MM.1S (cell line): Measurements from ENCODE around the gene SHMT2.

Experiments used
- EZH2 ChIP-seq: fragments of 300-600 bp; sonication (generic); optimal IDR thresholded peaks from 2 replicates; pipeline ENCODE3; 2017; ENCODE audit warnings: low read depth, mild to moderate bottlenecking, antibody characterized with exemption, low read length, mixed read lengths
- TF ChIP-seq, protein P1 (sequence below): fragments of 300-600 bp; sonication (generic); IDR thresholded peaks from 2 replicates; pipeline ENCODE4 v1.5.1; 2016; ENCODE audit warnings: antibody characterized with exemption, low read length, mixed read lengths

DNA sequence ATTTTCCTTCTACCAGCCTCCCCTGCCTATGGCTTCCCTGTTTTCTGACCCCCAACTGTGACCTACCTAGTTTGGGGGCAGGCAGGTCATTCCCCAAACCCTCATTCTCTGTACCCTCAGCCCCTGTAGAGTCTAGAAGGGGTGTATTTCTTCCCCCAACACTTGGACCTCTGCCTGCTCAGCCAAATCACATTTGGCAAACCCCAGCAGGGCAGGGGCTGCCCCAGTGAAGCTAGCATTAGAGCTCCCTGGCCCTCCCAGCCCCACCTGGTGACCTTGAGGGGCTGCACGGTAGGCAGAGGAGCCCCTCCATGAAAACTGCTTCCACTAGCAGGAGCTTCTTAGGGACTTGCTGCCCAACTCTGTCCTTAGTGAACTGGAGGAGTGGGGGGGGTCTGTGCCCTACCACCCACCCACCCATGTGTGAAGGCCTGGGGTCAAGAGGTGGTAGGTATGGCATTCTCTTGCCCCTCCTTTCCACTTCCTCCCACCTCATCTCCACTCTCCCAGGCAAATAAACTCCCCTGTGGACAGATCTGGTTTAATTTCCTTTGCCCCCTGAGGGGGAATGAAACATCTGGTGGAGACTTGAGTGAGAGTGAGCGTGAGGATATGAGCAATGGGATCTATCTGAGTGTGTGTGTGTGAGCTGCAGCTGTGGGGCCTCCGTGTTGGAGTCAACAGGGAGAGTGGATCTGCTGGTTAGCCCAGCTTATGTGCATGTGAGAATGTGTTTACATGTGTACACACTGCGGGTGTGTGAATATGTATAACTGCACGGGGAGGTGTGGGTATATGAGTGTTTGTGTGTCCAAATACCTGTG is 11.3 kb upstream of the SHMT2 start:
- TF ChIP-seq EZH2: no peak
- TF ChIP-seq, protein P1, sequence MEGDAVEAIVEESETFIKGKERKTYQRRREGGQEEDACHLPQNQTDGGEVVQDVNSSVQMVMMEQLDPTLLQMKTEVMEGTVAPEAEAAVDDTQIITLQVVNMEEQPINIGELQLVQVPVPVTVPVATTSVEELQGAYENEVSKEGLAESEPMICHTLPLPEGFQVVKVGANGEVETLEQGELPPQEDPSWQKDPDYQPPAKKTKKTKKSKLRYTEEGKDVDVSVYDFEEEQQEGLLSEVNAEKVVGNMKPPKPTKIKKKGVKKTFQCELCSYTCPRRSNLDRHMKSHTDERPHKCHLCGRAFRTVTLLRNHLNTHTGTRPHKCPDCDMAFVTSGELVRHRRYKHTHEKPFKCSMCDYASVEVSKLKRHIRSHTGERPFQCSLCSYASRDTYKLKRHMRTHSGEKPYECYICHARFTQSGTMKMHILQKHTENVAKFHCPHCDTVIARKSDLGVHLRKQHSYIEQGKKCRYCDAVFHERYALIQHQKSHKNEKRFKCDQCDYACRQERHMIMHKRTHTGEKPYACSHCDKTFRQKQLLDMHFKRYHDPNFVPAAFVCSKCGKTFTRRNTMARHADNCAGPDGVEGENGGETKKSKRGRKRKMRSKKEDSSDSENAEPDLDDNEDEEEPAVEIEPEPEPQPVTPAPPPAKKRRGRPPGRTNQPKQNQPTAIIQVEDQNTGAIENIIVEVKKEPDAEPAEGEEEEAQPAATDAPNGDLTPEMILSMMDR: no peak
